Measurements from ENCODE around the gene ALOX5. TPM values are rescaled to one million over a fixed set of nuclear protein-coding genes. Genes with fewer than 3 reads are reported as not detected.

The ALOX5 gene
- total and polyA plus RNA-seq, 2 donors (not counting 1 experiment from before 2014, with no cell fraction given): 354 to 888 TPM

DNA sequence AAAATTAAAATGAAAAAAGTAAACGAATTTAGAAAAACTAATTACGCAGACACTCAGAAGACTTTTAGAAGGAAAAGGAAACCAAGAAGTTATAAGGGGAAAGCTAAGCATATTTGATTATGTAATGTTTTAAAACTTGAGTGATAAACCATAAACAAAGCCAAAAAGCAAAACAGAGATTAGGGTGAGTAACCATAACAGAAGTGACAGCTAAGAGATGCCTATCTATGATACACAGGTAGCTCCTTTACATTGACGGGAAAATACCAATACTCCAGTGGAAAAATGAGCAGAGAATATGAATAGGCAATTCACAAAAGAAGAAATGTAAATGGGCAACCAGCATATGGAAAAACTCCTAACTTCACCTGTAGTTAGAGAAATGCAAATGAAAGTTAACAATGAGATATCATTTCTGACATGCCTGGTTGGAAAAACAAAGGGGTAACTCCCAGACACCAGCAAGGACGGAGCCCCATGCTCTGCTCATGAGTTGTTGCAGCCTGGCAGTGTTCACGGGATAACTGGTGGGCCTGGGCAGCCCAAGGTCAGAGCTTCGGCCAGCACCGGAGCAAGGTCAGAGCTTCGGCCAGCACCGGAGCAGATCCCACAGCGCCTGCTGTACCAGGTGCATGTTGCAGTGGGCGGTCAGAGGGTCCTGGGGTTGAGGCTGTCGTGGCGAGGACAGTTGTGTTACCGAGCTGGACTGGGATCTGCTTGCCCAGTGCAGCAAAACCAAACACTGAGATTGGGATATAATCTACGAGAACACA lies 58.9 kb downstream of the ALOX5 start:
- Histone ChIP-seq H4K20me1 (ENCODE audit: control insufficient read depth, insufficient read depth, low read length, poor library complexity, severe bottlenecking) (peaks cover 31% of the 10 kb centered on the region), H3K36me3 (replicated peaks in 1 of 2; ENCODE audit: control extremely low read depth in 1 of 2, control insufficient read depth in 1 of 2, extremely low read depth in 1 of 2, insufficient read depth in 2 of 2, low read length in 1 of 2) (peaks cover 8 to 63% of the 10 kb centered on the region in 2 experiments), H2AFZ (ENCODE audit: insufficient read depth, low read depth, low read length, poor library complexity, severe bottlenecking) (no peak overlapping the region), H3K9me3 (ENCODE audit: control extremely low read depth in 1 of 3, control insufficient read depth in 2 of 3, insufficient read depth in 1 of 3, low read length in 2 of 3) (peaks cover 2 to 3% (median 2%) of the 10 kb centered on the region in 3 donors), H3K9ac (ENCODE audit: low read length) (no peak overlapping the region), H3K27me3 (replicated peaks in 1 of 4; ENCODE audit: control extremely low read depth in 1 of 4, control insufficient read depth in 3 of 4, insufficient read depth in 4 of 4, low read length in 3 of 4) (no peaks in the 10 kb centered on the region), H3K4me3 (ENCODE audit: control extremely low read depth in 1 of 5, extremely low read depth in 1 of 5, insufficient read depth in 1 of 5, low read depth in 2 of 5, low read length in 4 of 5) (no peak overlapping the region), H3K4me1 (ENCODE audit: control insufficient read depth in 2 of 2, insufficient read depth in 2 of 2, low read length in 2 of 2) (peaks cover 14 to 15% of the 10 kb centered on the region in 2 donors), H3K27ac (ENCODE audit: low read length in 2 of 2) (peak overlapping the region in 1 of 2 donors; percentile 62), H3K79me2 (ENCODE audit: control insufficient read depth, insufficient read depth, low read length) (peaks cover 19% of the 10 kb centered on the region), H3K4me2 (replicated peaks; ENCODE audit: low read depth, low read length, poor library complexity, severe bottlenecking) (no peak overlapping the region)
- Mint-ChIP-seq H3K27me3 (no peaks in the 10 kb centered on the region), H3K9me3 (ENCODE audit: insufficient read depth) (no peaks in the 10 kb centered on the region), H3K4me1 (peaks cover 31% of the 10 kb centered on the region), H3K4me3 (no peak overlapping the region), H3K27ac (peak overlapping the region; percentile 21)
- TF ChIP-seq EZH2 (IDR thresholded peaks at IDR 0.05; ENCODE audit: borderline replicate concordance, insufficient read depth, low read depth, low read length, poor library complexity, severe bottlenecking): no peak
- TF ChIP-seq CTCF (IDR thresholded peaks at IDR 0.05): no peak
- ChIA-PET CTCF (interaction anchor here (2.5 kb wide), 1 partner anchor 32 kb away, joined by 8 read pairs; no protein-coding TSS in a partner anchor), POLR2A (interaction anchor here (1.1 kb wide), 1 partner anchor 11 kb away, joined by 3 read pairs; no protein-coding TSS in a partner anchor)
- ATAC-seq (ENCODE audit: low read depth) (no peak), DNase-seq (no peak)
- WGBS (ENCODE audit: insufficient coverage): 98% methylated on average over 11 of the region's 15 CpGs
- intact Hi-C loops (cut with micrococcal nuclease): no loop called here
